ENCODE data around the gene TCF23.
"Not testable (repeated sequence)": the region's sequence is repeated elsewhere in the genome, so short reads cannot be mapped to it uniquely, and the experiment has no call there.

Gene TCF23

GRCh38 chr2:27191070-27191829, 42.4 kb downstream of the TCF23 start:
- peak; percentile 69 for DNase-seq

- DNase-seq: no peak
These were observed 45.9 kb downstream of the TCF23 start for GRCh38 chr2:27194538-27195354.

DNA sequence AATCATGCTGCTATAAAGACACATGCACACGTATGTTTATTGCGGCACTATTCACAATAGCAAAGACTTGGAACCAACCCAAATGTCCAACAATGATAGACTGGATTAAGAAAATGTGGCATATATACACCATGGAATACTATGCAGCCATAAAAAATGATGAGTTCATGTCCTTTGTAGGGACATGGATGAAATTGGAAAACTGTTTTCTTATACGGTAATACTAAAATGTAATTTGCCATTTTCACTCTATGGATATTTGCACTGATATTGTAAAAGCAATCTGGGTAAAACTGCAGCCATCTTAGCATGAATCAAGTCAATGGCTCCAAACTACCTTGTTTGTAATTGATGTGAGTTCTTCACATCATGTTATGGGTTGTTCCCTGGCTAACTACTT, 47.0 kb downstream of the TCF23 start:
- DNase-seq: not testable (repeated sequence)

DNA sequence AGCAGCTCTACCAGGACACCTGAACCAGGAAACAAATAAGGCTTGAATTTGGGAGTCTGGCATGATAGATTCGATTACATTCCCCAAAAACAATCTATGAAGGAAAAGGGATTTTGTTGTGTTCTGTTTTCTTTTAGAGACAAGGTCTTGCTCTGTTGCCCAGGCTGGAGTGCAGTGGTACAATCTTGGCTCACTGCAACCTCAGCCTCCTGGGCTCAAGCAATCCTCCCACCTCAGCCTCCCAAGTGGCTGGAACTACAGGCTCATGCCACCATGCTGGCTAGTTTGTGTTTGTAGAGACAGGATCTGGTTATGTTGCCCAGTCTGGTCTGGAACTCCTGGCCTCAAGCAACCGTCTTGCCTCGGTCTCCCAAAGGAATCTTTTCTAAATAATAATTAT, 49.3 kb downstream of the TCF23 start:
- not testable (repeated sequence) for DNase-seq

DNA sequence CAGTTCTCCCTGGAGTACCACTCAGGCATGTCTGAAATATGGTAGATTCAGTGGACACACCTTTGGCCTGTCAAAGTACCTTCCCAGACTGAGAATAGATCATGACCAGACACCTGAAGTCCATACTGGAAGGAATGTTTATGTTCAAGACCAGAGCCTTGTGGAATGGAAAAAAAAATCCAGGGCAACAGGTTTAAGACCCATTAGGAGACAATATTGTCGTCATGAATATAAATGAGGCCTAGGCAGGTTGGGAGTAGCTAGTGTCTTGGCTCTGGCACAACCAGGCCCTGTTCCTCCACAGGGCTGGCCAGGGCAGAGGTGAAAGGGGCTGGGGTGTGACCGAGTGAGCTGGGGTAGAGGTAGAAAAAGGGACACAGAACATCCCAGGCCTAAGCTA, 49.8 kb downstream of the TCF23 start:
- DNase-seq: no peak

DNA sequence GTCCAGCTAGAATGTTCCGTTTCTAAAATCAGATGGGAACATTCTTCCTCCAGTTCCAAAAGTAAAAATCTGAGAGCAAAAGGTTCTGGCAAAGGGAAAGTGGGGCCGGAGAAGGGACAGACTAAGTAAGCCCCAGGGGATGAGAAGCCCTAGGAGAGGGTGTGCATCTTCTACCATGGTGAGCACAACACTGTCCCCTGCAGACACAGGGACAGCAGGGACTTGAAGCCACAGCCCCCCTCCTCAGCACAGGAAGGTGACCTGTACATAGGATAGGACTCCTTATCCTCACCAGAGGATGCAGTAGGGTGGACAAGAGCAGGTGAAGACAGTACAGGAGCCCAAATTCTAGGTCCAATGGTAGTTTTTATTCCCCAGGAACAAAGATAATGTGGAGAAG, 50.4 kb downstream of the TCF23 start:
- DNase-seq: no peak

- no peak for DNase-seq
These were observed 52.9 kb downstream of the TCF23 start for GRCh38 chr2:27201675-27202074.

DNA sequence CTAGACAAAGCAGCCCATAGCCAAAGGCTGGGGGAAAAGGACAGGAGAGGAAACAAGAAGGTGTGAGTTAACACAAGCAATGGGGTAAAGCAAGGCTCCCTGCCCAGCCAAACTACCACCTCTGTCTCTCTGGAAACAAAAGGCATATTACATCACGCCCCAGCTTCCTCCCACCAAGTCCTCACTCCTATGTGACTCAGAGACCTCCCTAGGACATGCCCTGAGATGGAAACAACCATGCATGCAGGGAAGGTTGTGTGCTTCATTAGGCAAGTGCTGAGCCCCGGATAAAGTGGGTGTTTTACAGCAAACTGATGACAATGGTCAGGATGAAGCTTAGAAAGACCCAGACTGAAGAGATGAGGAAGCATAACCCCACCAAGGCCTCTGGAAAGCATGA, 54.0 kb downstream of the TCF23 start:
- no peak for DNase-seq

- DNase-seq: no peak
These were observed 54.9 kb downstream of the TCF23 start for GRCh38 chr2:27203741-27204140.

DNA sequence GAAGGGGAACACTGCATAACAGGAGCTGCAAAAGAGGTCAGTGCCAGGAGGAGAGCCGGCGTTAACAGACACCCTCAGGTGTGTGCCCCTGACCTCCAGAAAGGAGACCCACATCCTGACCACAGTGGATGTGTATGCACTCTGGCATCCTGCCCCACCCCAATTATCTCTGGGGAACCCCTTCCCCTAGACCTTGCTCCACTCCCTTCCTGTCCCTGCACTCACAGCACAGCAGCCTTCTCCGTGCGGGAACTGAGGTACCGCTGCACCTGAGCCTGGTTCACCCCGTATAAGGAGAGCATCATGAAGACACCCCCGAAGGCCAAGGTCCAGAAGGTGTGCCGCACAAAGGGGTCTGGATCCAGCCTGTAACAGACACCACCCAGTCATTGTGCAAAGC, 55.8 kb downstream of the TCF23 start:
- DNase-seq: no peak

DNA sequence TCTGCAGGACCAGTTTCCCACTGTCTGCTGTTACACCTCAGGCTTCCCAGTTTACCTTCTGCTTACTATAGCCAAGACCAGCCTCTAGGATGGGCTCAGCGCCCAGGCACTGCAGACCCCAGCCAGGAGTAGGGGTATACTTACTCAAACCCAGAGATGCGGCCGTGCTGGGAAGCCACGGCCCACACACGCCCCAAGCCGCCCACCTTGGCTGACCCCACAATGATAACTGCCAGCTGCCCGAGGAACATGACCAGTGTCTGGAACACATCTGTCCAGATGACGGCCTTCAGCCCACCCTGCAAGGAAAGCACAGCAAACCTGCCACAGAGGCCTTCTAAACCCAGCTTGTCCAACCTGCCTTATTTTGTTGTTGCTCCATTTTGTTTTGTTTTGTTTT, 56.4 kb downstream of the TCF23 start:
- DNase-seq: no peak

DNA sequence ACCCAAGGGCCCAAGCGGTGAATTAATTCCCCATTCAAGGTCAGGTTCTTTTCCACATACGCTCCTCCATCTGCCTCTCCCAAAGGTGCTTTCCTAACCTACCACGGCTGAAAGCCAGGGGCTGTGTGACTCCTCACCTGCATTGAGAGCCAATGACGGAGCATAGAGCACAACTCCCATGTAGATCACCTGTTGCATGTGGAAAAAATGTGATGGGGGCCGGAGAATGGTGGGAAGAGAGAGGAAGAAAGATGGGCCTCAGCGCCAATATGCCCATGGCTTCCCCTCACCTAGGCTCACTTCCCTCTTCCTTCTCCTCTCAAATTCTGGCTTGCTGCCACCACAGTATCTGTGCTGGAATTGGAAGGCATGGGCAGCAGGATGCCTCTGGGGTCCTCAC, 57.5 kb downstream of the TCF23 start:
- DNase-seq: no peak

All from CD4-positive, alpha-beta T cell treated with Interleukin-21 for 1 hour (primary cell).